Erythroblast (primary cell): ENCODE results near the gene CFAP52.

Experiments used
- GATA1 ChIP-seq: IDR thresholded peaks from 2 replicates; pipeline ENCODE4 v1.6.1; 2011; ENCODE audit warnings: low read depth, mild to moderate bottlenecking, control low read depth, low read length, moderate library complexity
- POLR2A ChIP-seq: IDR thresholded peaks from 2 replicates; pipeline ENCODE4 v1.6.1; 2011; ENCODE audit warnings: mild to moderate bottlenecking, low read length

DNA sequence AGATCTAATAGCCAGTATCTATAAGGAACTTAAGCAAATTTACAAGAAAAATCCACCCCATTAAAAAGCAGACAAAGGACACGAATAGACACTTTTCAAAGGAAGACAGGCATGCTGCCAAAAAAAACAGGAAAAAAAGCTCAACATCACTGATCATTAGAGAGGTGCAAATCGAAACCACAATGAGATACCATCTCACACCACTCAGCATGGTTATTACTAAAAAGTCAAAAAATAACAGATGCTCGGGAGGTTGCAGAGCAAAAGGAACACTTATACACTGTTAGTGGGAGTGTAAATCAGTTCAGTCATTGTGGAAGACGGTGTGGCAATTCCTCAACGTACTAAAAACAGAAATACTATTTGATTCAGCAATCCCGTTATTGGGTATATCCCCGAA lies 10.4 kb upstream of the CFAP52 start:
- TF ChIP-seq POLR2A (no peak), GATA1 (no peak)
